ENCODE measurements around the gene CMSS1.

- TF ChIP-seq CTCF (IDR thresholded peaks at IDR 0.05; ENCODE audit: low read length): no peak
- TF ChIP-seq EZH2 (IDR thresholded peaks at IDR 0.05; ENCODE audit: borderline replicate concordance, low read length): no peak
Observed at GRCh38 chr3:99953596-99953995, 135.9 kb downstream of the CMSS1 start.

Measured in OCI-LY1 (cell line).